Breast epithelium (tissue), 4 donors: ENCODE results near the gene UCHL1. TPM values are rescaled to one million over a fixed set of nuclear protein-coding genes. Genes with fewer than 3 reads are reported as not detected.

ENCODE experiments used
- DNase-seq, 2 donors: peaks; one replicate each; pipeline ENCODE4 v3.0.0-alpha.2; 2019; ENCODE audit warnings: low spot score in 2 of 2
- H3K27ac ChIP-seq, 2 donors: fragments of 200-600 bp; sonication (generic) in 1 of 2; one replicate each; pipeline ENCODE4 v1.5.1; 2016 to 2019; ENCODE audit warnings: mild to moderate bottlenecking in 1 of 2
- H3K27me3 ChIP-seq, 2 donors: fragments of 200-600 bp; sonication (generic) in 1 of 2; one replicate each; pipeline versions ENCODE4 v1.5.1 to v1.6.0; 2017 to 2019; ENCODE audit warnings: control low read depth in 1 of 2, mild to moderate bottlenecking in 1 of 2
- H3K36me3 ChIP-seq: fragments of 200-600 bp; one replicate; pipeline ENCODE4 v1.5.1; 2019
- H3K4me1 ChIP-seq, 2 donors: fragments of 200-600 bp; sonication (generic); one replicate each; pipeline ENCODE4 v1.5.1; 2016 to 2019; ENCODE audit warnings: control low read depth in 1 of 2
- H3K4me3 ChIP-seq, 3 donors: fragments of 200-600 bp; sonication (generic); 1 replicate in 2 of 3; 2 replicates in 1 of 3; pipeline ENCODE4 v1.5.1; 2016 to 2019; ENCODE audit warnings: mild to moderate bottlenecking in 3 of 3, moderate library complexity in 2 of 3
- H3K9me3 ChIP-seq, 2 donors: fragments of 200-600 bp; sonication (generic) in 1 of 2; one replicate each; pipeline ENCODE4 v1.5.1; 2016 to 2019; ENCODE audit warnings: control low read depth in 1 of 2
- POLR2A ChIP-seq: fragments of 450-650 bp; IDR thresholded peaks from one replicate; pipeline ENCODE4 v1.6.1; 2016; ENCODE audit warnings: antibody characterized with exemption, mild to moderate bottlenecking, moderate library complexity
- POLR2AphosphoS5 ChIP-seq, 3 donors: sonication (generic); formaldehyde crosslinking; IDR thresholded peaks; one replicate each; pipeline ENCODE4 v1.6.1; 2017; ENCODE audit warnings: antibody characterized with exemption in 3 of 3
- intact Hi-C: fragments of 100-400 bp; cut with DNase I; formaldehyde crosslinking; loops from one replicate; pipeline ENCODE4 v1.15.1; 2023; ENCODE audit warnings: low total_unique reads
- total RNA-seq, 3 donors: library from RNA; depleted of rRNA; stranded (reverse); fragments of >200 nt; gene quantifications; one replicate each; pipeline ENCODE4 v1.1.0, GENCODE V29; 2016
- TF ChIP-seq, protein P1 (sequence below), 3 donors: fragments of 450-650 bp; IDR thresholded peaks; one replicate each; pipeline ENCODE4 v1.5.1; 2016 to 2017; ENCODE audit warnings: antibody characterized with exemption in 3 of 3, mild to moderate bottlenecking in 3 of 3, moderate library complexity in 3 of 3

The UCHL1 gene
- total RNA-seq, 3 donors from 2014 or later, result 21.3 to 143 (median 33.1) TPM

DNA sequence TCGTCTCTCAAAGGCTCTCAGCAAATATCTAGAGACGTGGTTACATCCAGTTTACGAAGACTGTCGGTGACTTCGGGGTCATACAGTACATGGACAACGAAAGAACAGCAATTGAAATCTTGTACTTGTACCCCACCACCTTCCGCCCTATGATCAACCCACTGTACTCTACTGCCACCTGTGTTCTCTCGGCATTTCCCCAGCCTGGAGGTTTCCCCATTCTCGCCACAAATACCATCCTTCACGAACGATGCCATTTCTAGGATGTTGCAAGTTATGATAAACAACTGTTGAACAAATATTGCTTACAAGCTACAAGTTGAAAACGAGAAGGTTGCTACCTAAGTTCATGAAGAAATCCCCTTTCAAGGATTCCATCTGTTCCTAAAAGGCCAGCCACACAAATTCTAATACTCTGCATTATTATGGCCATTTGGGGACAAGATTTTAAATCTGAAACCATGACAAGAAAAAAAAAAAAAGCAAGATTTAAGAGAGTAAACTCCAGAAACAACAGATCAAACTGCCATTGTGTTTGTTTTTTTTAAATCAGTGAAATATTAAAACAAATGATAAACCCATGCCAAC, 44.0 kb upstream of the UCHL1 start:
- H3K27me3 ChIP-seq, result no peaks in the 10 kb centered on the region
- TF ChIP-seq POLR2AphosphoS5 (IDR thresholded peaks at IDR 0.05) (peak in 1 of 3 donors; percentile 13), POLR2A (no peak)
- TF ChIP-seq, protein P1, sequence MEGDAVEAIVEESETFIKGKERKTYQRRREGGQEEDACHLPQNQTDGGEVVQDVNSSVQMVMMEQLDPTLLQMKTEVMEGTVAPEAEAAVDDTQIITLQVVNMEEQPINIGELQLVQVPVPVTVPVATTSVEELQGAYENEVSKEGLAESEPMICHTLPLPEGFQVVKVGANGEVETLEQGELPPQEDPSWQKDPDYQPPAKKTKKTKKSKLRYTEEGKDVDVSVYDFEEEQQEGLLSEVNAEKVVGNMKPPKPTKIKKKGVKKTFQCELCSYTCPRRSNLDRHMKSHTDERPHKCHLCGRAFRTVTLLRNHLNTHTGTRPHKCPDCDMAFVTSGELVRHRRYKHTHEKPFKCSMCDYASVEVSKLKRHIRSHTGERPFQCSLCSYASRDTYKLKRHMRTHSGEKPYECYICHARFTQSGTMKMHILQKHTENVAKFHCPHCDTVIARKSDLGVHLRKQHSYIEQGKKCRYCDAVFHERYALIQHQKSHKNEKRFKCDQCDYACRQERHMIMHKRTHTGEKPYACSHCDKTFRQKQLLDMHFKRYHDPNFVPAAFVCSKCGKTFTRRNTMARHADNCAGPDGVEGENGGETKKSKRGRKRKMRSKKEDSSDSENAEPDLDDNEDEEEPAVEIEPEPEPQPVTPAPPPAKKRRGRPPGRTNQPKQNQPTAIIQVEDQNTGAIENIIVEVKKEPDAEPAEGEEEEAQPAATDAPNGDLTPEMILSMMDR (IDR thresholded peaks at IDR 0.05), result peak; percentile 53 to 57 (median 54)
- H3K4me3 ChIP-seq, result peak overlapping the region; percentile 75 to 88 (median 87)
- no peak overlapping the region for H3K27ac ChIP-seq
- no peaks in the 10 kb centered on the region for H3K9me3 ChIP-seq
- DNase-seq, result peak in 1 of 2 donors; percentile 38
- H3K36me3 ChIP-seq, result no peaks in the 10 kb centered on the region
- no peaks in the 10 kb centered on the region for H3K4me1 ChIP-seq
- intact Hi-C loops, result loop anchor here (5.0 kb wide), 1 partner anchor 285 kb away; no protein-coding TSS in a partner anchor

DNA sequence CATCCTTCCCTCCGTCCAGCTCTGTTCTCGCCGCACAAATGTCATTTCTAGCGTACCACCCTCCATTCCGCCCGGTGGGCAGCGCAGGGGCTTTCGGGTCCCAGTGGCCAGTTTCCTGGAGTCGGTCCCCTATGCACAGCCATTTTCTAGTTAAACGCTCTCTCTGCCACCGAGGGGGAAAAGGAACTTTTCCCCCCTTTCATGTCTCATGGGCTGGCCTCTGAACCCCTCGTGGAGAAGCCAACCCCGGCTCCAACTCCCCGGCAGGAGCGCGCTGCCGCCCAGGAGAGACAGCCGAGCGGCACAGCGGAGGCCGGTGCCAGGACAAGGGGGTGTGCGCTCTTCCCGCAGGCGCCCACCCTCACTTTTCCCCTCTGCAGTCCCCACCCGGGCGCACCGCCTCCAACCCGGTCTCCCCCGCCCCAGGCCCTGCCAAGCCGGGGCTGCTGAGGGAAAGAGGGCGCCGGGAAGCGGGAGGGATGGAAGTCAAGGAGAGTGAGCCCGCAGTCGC, 43.0 kb upstream of the UCHL1 start:
- Histone ChIP-seq H3K27me3 (no peaks in the 10 kb centered on the region), H3K4me3 (peak overlapping the region; percentile 75 to 88 (median 87)), H3K36me3 (no peaks in the 10 kb centered on the region), H3K4me1 (no peaks in the 10 kb centered on the region), H3K27ac (peak overlapping the region; percentile 87 to 93), H3K9me3 (no peaks in the 10 kb centered on the region)
- no peak for DNase-seq
- intact Hi-C loops, result loop anchor here (5.0 kb wide), 1 partner anchor 286 kb away; no protein-coding TSS in a partner anchor
- TF ChIP-seq, protein P1 (IDR thresholded peaks at IDR 0.05), result no peak
- peak in 1 of 3 donors; percentile 11 for TF ChIP-seq POLR2AphosphoS5 (IDR thresholded peaks at IDR 0.05)
- no peak for TF ChIP-seq POLR2A

DNA sequence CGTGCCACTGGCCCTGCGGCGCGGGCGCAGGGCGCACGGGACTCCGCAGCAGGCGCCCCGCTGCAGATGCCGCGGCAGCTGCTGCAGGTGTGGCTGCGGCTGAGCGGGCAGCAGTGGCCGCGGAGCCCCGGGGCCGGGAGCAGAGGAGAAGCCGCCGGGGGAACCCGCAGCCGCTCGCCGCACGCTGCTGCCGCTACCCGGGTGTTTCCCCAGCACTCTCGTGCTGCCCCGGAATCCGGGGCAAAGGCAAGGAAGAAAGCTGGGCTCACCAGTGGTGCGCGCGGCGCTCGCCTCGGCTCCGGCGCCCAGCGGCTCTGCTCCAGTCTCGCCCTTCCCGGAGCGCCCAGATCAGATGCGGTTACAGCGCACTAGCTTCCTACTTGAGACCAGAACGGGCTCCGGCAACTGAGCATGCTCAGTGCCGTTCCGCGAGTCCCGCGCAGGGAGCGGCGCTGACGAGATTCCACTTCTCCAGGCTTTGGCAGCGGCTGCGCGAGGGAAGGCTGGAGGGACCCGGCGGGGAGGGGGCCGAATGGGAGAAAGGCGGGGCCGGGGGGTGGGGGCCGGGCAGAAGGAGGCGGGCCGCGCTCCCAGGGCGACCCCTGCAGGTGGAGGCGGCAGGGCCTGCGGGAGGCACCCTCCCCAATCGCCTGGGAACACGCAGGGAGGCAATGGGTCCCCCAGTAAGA, 42.4 kb upstream of the UCHL1 start, which contains the start of gene APBB2:
Gene APBB2 (minus strand): TSS at position 407 of the 689 bp plus-strand sequence. CDS start 181,288 bp downstream, outside the sequence.
- Histone ChIP-seq H3K4me1 (no peaks in the 10 kb centered on the region), H3K9me3 (no peaks in the 10 kb centered on the region), H3K27me3 (no peaks in the 10 kb centered on the region), H3K4me3 (peak within 1 kb of the TSS; percentile 75 to 88 (median 87)), H3K27ac (peak within 1 kb of the TSS; percentile 87 to 93), H3K36me3 (no peaks in the 10 kb centered on the region)
- intact Hi-C loops, result loop anchor here (5.0 kb wide), 1 partner anchor 287 kb away; no protein-coding TSS in a partner anchor
- TF ChIP-seq POLR2A (no peak), POLR2AphosphoS5 (IDR thresholded peaks at IDR 0.05) (peak in 2 of 3 donors; percentile 60)
- TF ChIP-seq, protein P1 (IDR thresholded peaks at IDR 0.05), result peak in 1 of 3 donors; percentile 48
- DNase-seq, result peak; percentile 91 to 94

DNA sequence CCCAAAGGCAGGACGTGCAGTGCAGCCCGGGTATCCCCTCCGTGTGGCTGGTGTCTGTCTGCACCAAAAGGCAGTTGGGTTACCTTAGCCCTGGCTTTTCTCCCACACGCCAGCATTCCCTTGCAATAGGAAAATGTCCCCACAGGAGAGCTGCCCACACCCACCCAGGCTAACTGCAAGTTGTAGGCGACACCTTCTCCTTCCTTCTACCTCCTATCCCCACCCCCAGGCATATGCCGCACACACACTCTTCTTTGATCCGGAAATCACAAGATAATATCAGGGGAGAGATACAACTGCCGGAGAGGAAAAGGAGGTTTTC, 41.9 kb upstream of the UCHL1 start:
- Histone ChIP-seq H3K27me3 (no peaks in the 10 kb centered on the region), H3K36me3 (no peaks in the 10 kb centered on the region), H3K9me3 (no peaks in the 10 kb centered on the region), H3K4me1 (no peaks in the 10 kb centered on the region), H3K4me3 (peak overlapping the region; percentile 75 to 88 (median 87)), H3K27ac (peak overlapping the region; percentile 87 to 93)
- no peak for TF ChIP-seq POLR2AphosphoS5 (IDR thresholded peaks at IDR 0.05)
- no peak for TF ChIP-seq POLR2A
- TF ChIP-seq, protein P1 (IDR thresholded peaks at IDR 0.05), result no peak
- no peak for DNase-seq
- intact Hi-C loops, result loop anchor here (5.0 kb wide), 1 partner anchor 287 kb away; no protein-coding TSS in a partner anchor

- peak overlapping the region in 2 of 3 donors; percentile 87 to 88 for H3K4me3 ChIP-seq
- no peak for DNase-seq
- peak overlapping the region; percentile 87 to 93 for H3K27ac ChIP-seq
- intact Hi-C loops, result no loop called here
- no peaks in the 10 kb centered on the region for H3K9me3 ChIP-seq
- H3K4me1 ChIP-seq, result no peaks in the 10 kb centered on the region
- TF ChIP-seq, protein P1 (IDR thresholded peaks at IDR 0.05), result no peak
- TF ChIP-seq POLR2AphosphoS5 (IDR thresholded peaks at IDR 0.05) (no peak), POLR2A (no peak)
- H3K36me3 ChIP-seq, result no peaks in the 10 kb centered on the region
- no peaks in the 10 kb centered on the region for H3K27me3 ChIP-seq
Measured at GRCh38 chr4:41215155-41215554, 41.6 kb upstream of the UCHL1 start.
